ENCODE data around the gene UBP1. TPM values are rescaled to one million over a fixed set of nuclear protein-coding genes. Genes with fewer than 3 reads are reported as not detected.

Gene UBP1
- total and polyA plus RNA-seq, 9 of the 15 experiments (the other 6 are each of a cell fraction or from before 2014, with no cell fraction given), result 13.6 to 143 (median 79.6) TPM

GRCh38 chr3:33386631-33387030, 53.6 kb downstream of the UBP1 start:
- no peak overlapping the region for H3K4me3 ChIP-seq
- WGBS (ENCODE audit: insufficient coverage, low coverage, missing lambda C conversion rate), result 67% methylated on average over 1 of the region's 1 CpG
- POLR2A ChIA-PET, result interaction anchor here (0.6 to 2.1 kb wide), 5 partner anchors 9 to 43 kb away, joined by 3 to 14 read pairs (median 6); no protein-coding TSS in a partner anchor
- H3K9me1 ChIP-seq (ENCODE audit: control insufficient read depth, insufficient read depth, low read length), result no peaks in the 10 kb centered on the region
- no peak overlapping the region for H3K9ac ChIP-seq (ENCODE audit: insufficient read depth in 1 of 2, low read depth in 2 of 2, low read length in 2 of 2)
- TF ChIP-seq ETS1 (conservative IDR thresholded peaks at IDR 0.05; ENCODE audit: control insufficient read depth, low read depth, low read length) (no peak), MEIS2 (IDR thresholded peaks at IDR 0.05; ENCODE audit: partially characterized antibody) (peak; percentile 53), ZNF785 (CRISPR knock-in tag; IDR thresholded peaks at IDR 0.05) (no peak), PBX2 (CRISPR knock-in tag; IDR thresholded peaks at IDR 0.05; ENCODE audit: low read depth) (no peak), PBX2 (tag; conservative IDR thresholded peaks at IDR 0.05; ENCODE audit: low read depth) (0 out of 2 replicates have a peak, but pooled peaks have one; percentile 13), RFX1 (IDR thresholded peaks at IDR 0.05) (peak; percentile 44)
- peaks cover 60% of the 10 kb centered on the region for H3K36me3 ChIP-seq (ENCODE audit: control insufficient read depth, insufficient read depth, low read length)
- no peaks in the 10 kb centered on the region for H3K27me3 ChIP-seq (ENCODE audit: control insufficient read depth in 2 of 2, insufficient read depth in 2 of 2, low read length in 2 of 2)
- H3K4me1 ChIP-seq (replicated peaks in 1 of 2; ENCODE audit: control insufficient read depth in 2 of 2, insufficient read depth in 2 of 2, low read length in 2 of 2), result peaks cover 0 to 15% of the 10 kb centered on the region in 2 experiments; a peak in 3 of 5 replicates
- CTCF ChIA-PET (ENCODE audit: low intra/inter-chr PET ratio), result no interaction called here
- no peak for FAIRE-seq
- no peak for ATAC-seq
- in situ Hi-C loops (cut with MboI) (no loop called here), intact Hi-C loops (cut with micrococcal nuclease) (no loop called here)
- H2AFZ ChIP-seq (ENCODE audit: low read depth, low read length), result no peak overlapping the region
- no peaks in the 10 kb centered on the region for H4K20me1 ChIP-seq (replicated peaks; ENCODE audit: control insufficient read depth, insufficient read depth, low read length)
- no peaks in the 10 kb centered on the region for H3K79me2 ChIP-seq (ENCODE audit: control insufficient read depth, insufficient read depth, low read length)
- no peak for DNase-seq (ENCODE audit: extremely low read depth in 1 of 4, low spot score in 3 of 4)
- no peaks in the 10 kb centered on the region for H3K9me3 ChIP-seq (replicated peaks; ENCODE audit: control insufficient read depth, insufficient read depth, low read depth, low read length)
- H3K4me2 ChIP-seq (ENCODE audit: insufficient read depth, low read length), result no peak overlapping the region
- BruUV-seq (replicated peaks), result no TSS peak
- H3K27ac ChIP-seq (ENCODE audit: extremely low read depth, low read depth, low read length), result no peak overlapping the region
